Esophagus squamous epithelium (tissue), 4 donors: Measurements from ENCODE around the gene SLC4A7.

ENCODE experiments used
- POLR2A ChIP-seq, 4 donors: fragments of 450-650 bp; IDR thresholded peaks; one replicate each; pipeline ENCODE4 v1.6.1; 2017; ENCODE audit warnings: antibody characterized with exemption in 4 of 4, mild to moderate bottlenecking in 4 of 4, moderate library complexity in 3 of 4
- TF ChIP-seq, protein P1 (sequence below), 6 experiments: fragments of 450-650 bp in 4 of 6; fragments of 200-600 bp in 2 of 6; sonication (generic) in 2 of 6; IDR thresholded peaks; one replicate each; pipeline ENCODE4 v1.5.1; 2016 to 2019; ENCODE audit warnings: antibody characterized with exemption in 6 of 6, mild to moderate bottlenecking in 4 of 6, moderate library complexity in 4 of 6

DNA sequence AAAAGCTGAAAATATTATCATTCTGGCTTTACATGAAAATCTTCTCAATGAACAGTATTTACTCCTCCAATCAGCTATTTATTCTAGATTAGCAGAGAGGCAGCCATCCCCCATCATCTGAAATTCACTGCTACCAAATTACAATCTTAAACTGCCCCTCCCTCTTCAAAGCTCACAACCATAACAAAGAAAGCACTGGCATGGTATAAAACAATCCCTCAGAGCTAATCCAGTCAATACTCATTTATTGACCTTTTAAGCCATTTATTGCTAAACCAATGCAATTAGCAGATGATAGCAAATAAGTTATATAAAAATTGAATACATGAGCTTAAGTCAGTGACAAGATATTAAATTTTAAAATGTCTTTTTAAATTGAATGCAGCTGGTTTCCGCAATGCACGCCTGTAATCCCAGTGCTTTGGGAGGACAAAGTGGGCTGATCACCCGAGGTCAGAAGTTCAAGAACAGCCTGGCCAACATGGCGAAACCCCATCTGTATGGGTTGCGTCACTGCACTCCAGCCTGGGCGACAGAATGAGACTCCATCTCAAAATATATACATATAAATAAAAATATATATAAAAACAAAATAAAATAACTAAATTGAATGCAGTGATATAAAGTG, 12.1 kb downstream of the SLC4A7 start:
- TF ChIP-seq, protein P1, sequence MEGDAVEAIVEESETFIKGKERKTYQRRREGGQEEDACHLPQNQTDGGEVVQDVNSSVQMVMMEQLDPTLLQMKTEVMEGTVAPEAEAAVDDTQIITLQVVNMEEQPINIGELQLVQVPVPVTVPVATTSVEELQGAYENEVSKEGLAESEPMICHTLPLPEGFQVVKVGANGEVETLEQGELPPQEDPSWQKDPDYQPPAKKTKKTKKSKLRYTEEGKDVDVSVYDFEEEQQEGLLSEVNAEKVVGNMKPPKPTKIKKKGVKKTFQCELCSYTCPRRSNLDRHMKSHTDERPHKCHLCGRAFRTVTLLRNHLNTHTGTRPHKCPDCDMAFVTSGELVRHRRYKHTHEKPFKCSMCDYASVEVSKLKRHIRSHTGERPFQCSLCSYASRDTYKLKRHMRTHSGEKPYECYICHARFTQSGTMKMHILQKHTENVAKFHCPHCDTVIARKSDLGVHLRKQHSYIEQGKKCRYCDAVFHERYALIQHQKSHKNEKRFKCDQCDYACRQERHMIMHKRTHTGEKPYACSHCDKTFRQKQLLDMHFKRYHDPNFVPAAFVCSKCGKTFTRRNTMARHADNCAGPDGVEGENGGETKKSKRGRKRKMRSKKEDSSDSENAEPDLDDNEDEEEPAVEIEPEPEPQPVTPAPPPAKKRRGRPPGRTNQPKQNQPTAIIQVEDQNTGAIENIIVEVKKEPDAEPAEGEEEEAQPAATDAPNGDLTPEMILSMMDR (IDR thresholded peaks at IDR 0.05) = no peak
- TF ChIP-seq POLR2A (IDR thresholded peaks at IDR 0.05) = no peak
